Measurements from ENCODE around the gene GPR82.

Gene GPR82

DNA sequence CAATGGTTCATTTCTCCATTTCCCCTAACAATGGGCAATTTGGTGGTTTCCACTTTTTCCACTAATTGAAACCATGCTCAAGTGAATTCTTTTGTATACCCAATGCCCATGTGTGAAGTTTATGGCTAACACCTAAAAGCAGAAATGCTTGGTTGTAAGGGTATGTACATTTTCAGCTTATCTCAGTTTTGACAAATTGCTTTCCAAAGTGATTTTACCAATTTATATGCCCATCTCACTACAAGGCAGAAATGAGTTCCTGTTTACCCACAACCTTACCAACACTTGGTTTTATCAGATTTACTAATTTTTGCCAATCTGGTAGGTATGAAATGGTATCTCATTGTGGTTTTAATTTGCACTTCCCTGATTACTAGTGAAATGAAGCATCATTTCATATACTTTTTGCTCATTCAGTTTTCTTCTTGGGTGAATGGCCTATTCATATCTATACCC is 20.4 kb upstream of the GPR82 start:
- ChIA-PET POLR2A (no interaction called here), CTCF (no interaction called here)
- DNase-seq (ENCODE audit: low read depth, low spot score), result no peak
- TF ChIP-seq, protein P1, sequence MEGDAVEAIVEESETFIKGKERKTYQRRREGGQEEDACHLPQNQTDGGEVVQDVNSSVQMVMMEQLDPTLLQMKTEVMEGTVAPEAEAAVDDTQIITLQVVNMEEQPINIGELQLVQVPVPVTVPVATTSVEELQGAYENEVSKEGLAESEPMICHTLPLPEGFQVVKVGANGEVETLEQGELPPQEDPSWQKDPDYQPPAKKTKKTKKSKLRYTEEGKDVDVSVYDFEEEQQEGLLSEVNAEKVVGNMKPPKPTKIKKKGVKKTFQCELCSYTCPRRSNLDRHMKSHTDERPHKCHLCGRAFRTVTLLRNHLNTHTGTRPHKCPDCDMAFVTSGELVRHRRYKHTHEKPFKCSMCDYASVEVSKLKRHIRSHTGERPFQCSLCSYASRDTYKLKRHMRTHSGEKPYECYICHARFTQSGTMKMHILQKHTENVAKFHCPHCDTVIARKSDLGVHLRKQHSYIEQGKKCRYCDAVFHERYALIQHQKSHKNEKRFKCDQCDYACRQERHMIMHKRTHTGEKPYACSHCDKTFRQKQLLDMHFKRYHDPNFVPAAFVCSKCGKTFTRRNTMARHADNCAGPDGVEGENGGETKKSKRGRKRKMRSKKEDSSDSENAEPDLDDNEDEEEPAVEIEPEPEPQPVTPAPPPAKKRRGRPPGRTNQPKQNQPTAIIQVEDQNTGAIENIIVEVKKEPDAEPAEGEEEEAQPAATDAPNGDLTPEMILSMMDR (IDR thresholded peaks at IDR 0.05; ENCODE audit: insufficient read depth, low read length, missing control alignments), result no peak
- no peak overlapping the region for H3K4me3 ChIP-seq (ENCODE audit: low read depth, low read length)

DNA sequence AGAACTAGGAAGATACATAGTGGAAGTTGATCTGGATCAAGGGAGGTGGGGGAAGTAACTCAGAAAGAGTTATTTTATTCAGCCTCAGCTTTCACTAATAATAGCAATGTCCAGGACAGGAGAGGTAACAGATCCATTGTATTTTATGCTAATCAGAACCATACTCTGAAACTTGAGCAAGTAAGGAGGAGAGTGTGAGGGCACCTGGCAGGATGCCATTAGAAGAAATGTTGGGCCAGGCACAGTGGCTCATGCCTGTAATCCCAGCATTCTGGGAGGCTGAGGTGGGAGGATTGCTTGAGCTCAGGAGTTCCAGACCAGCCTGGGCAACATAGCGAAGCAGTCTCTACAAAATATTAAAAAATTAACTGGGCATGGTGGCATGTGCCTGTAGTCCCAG is 18.9 kb upstream of the GPR82 start:
- TF ChIP-seq, protein P1 (IDR thresholded peaks at IDR 0.05; ENCODE audit: insufficient read depth, low read length, missing control alignments), result no peak
- DNase-seq (ENCODE audit: low read depth, low spot score), result no peak
- ChIA-PET CTCF (no interaction called here), POLR2A (no interaction called here)
- H3K4me3 ChIP-seq (ENCODE audit: low read depth, low read length), result no peak overlapping the region

DNA sequence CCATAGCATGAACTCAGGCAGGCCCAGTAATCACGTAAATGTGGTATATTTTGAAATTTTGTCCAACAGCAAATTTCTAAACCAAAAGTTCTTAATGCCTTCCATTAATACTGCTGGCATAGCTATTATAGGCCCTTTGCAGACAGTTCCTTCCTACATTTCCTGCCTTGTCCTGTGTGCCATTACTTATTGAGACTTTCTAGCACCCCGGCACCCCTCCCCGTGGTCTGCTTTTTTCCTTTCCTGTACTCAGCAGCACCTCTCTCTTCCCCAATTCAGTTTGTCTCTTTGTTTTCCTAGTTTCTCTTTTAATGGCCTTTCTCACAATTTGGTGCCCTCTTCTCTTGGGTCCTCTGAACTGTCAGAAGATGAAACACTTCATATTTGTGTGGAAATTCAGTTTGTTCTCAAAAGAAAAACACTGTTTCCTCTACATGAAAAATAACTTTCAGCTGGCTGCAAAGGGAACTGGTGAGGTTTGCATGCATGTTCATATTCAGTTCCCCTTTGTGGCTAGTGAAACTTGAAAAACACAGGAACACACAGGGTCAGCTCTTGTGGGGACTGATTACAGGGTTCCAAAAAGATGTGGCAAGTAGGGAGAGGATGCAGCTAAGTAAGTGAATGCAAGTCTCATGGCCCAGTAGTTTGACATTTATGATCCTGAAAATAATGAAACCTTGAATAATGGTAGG is 18.2 kb upstream of the GPR82 start:
- CTCF ChIA-PET, result no interaction called here
- no peak overlapping the region for H3K4me3 ChIP-seq (ENCODE audit: low read depth, low read length)
- TF ChIP-seq, protein P1 (IDR thresholded peaks at IDR 0.05; ENCODE audit: insufficient read depth, low read length, missing control alignments), result no peak
- POLR2A ChIA-PET, result no interaction called here
- DNase-seq (ENCODE audit: low read depth, low spot score), result no peak

DNA sequence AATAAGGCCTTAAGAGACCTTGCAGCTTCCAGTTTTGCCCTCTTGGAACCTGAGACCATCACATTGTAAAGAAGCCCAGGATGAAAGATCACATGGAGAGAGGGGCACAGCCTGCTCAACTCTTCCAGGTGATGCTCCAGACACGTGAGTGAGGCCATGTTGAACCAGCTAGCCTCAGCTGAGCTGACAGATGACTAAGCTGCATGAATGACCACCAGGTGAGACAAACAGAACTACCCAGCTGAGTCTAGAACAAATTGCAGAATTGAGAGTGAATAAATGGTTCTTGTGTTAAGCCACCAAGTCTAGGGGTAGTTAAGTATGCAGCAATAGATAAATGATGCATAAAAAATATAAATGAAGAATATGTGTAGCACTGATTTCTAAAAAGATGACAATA is 16.8 kb upstream of the GPR82 start:
- DNase-seq (ENCODE audit: low read depth, low spot score), result no peak
- TF ChIP-seq, protein P1 (IDR thresholded peaks at IDR 0.05; ENCODE audit: insufficient read depth, low read length, missing control alignments), result no peak
- ChIA-PET CTCF (interaction anchor here (0.8 kb wide), 1 partner anchor 12 kb away, joined by 3 read pairs; no protein-coding TSS in a partner anchor), POLR2A (no interaction called here)
- H3K4me3 ChIP-seq (ENCODE audit: low read depth, low read length), result no peak overlapping the region

- no peak overlapping the region for H3K4me3 ChIP-seq (ENCODE audit: low read depth, low read length)
- POLR2A ChIA-PET, result no interaction called here
- no peak for DNase-seq (ENCODE audit: low read depth, low spot score)
- TF ChIP-seq, protein P1 (IDR thresholded peaks at IDR 0.05; ENCODE audit: insufficient read depth, low read length, missing control alignments), result no peak
- CTCF ChIA-PET, result no interaction called here
Observed at GRCh38 chrX:41708486-41708885, 15.5 kb upstream of the GPR82 start.

DNA sequence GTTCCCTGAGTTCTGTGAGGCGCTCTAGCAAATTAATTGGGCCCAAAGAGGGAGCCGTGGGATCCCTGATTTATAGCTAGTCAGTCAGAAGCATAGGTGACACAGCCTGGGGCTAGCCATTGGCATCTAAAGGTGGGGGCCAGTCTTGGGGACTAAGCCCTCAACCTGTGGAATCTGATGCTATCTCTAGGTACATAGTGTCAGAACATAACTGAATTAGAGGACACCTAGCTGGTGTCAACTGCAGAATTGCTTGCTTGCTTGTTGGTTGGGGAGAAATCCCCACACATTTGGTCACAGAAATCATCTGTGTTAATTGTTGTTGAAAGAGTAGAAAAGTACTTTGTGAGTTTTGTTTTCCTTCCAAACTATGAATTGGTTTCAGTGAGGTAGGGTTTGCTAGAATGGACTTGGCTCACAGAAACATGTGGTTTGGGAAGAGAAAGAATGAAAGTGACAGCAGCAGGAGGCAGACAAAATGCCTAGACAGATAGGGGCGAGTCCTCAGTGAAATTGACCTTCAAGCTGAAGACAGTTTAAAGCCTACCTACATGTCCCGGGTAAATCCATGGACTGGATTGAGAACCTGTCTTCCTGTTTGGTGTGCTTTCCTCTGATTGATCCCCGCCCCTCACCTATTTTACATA is 12.8 kb upstream of the GPR82 start:
- no peak overlapping the region for H3K4me3 ChIP-seq (ENCODE audit: low read depth, low read length)
- ChIA-PET POLR2A (no interaction called here), CTCF (interaction anchor here (0.6 to 1.1 kb wide), 2 partner anchors 19 to 50 kb away, joined by 3 read pairs; no protein-coding TSS in a partner anchor)
- no peak for DNase-seq (ENCODE audit: low read depth, low spot score)
- TF ChIP-seq, protein P1 (IDR thresholded peaks at IDR 0.05; ENCODE audit: insufficient read depth, low read length, missing control alignments), result no peak
